ENCODE measurements around the gene TEX2. TPM values are rescaled to one million over a fixed set of nuclear protein-coding genes. Genes with fewer than 3 reads are reported as not detected.

TEX2 gene
- total RNA-seq, 1 donor from 2014 or later, result 41.3 TPM

DNA sequence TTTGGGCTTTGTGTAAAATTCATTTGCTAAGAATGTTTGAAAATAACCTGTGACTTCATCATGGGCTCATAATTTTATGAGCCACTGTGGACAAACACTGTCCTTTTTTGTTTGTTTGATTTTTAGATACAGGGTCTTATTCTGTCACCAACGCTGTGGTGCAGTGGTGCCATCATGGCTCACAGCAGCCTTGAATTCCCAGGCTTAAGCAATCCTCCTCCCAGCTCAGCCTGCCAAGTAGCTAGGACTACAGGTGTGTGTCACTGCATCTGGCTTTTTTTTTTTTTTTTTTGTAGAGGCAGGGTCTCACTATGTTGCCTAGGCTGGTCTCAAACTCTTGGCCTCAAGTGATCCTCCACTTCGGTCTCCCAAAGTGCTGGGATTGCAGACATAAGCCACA lies 8.3 kb downstream of the TEX2 start:
- ATAC-seq, result no peak
- no peak for DNase-seq
- intact Hi-C loops (cut with DNase I), result no loop called here

GRCh38 chr17:64253470-64253869 lies 9.6 kb downstream of the TEX2 start:
- DNase-seq, result no peak
- H3K4me3 ChIP-seq, result no peak overlapping the region
- intact Hi-C loops (cut with DNase I), result no loop called here
- no peaks in the 10 kb centered on the region for H3K9me3 ChIP-seq
- no peak overlapping the region for H3K27ac ChIP-seq
- no peak for ATAC-seq
- H3K4me1 ChIP-seq, result no peaks in the 10 kb centered on the region
- no peaks in the 10 kb centered on the region for H3K36me3 ChIP-seq
- H3K27me3 ChIP-seq (ENCODE audit: low read depth), result no peaks in the 10 kb centered on the region
- TF ChIP-seq, protein P1, sequence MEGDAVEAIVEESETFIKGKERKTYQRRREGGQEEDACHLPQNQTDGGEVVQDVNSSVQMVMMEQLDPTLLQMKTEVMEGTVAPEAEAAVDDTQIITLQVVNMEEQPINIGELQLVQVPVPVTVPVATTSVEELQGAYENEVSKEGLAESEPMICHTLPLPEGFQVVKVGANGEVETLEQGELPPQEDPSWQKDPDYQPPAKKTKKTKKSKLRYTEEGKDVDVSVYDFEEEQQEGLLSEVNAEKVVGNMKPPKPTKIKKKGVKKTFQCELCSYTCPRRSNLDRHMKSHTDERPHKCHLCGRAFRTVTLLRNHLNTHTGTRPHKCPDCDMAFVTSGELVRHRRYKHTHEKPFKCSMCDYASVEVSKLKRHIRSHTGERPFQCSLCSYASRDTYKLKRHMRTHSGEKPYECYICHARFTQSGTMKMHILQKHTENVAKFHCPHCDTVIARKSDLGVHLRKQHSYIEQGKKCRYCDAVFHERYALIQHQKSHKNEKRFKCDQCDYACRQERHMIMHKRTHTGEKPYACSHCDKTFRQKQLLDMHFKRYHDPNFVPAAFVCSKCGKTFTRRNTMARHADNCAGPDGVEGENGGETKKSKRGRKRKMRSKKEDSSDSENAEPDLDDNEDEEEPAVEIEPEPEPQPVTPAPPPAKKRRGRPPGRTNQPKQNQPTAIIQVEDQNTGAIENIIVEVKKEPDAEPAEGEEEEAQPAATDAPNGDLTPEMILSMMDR (IDR thresholded peaks at IDR 0.05), result no peak

More for the DNA sequence above, 8.3 kb downstream of the TEX2 start:
- H3K27me3 ChIP-seq (ENCODE audit: low read depth), result no peaks in the 10 kb centered on the region
- peaks cover under 1% of the 10 kb centered on the region for H3K4me1 ChIP-seq
- TF ChIP-seq, protein P1 (IDR thresholded peaks at IDR 0.05), result no peak
- no peaks in the 10 kb centered on the region for H3K36me3 ChIP-seq
- no peak overlapping the region for H3K4me3 ChIP-seq
- no peaks in the 10 kb centered on the region for H3K9me3 ChIP-seq
- no peak overlapping the region for H3K27ac ChIP-seq

GRCh38 chr17:64252831-64253230 lies 10.2 kb downstream of the TEX2 start:
- no peak overlapping the region for H3K27ac ChIP-seq
- H3K9me3 ChIP-seq, result no peaks in the 10 kb centered on the region
- H3K4me3 ChIP-seq, result no peak overlapping the region
- no peaks in the 10 kb centered on the region for H3K36me3 ChIP-seq
- H3K27me3 ChIP-seq (ENCODE audit: low read depth), result no peaks in the 10 kb centered on the region
- H3K4me1 ChIP-seq, result no peaks in the 10 kb centered on the region
- intact Hi-C loops (cut with DNase I), result no loop called here
- no peak for DNase-seq
- TF ChIP-seq, protein P1 (IDR thresholded peaks at IDR 0.05), result no peak
- no peak for ATAC-seq

DNA sequence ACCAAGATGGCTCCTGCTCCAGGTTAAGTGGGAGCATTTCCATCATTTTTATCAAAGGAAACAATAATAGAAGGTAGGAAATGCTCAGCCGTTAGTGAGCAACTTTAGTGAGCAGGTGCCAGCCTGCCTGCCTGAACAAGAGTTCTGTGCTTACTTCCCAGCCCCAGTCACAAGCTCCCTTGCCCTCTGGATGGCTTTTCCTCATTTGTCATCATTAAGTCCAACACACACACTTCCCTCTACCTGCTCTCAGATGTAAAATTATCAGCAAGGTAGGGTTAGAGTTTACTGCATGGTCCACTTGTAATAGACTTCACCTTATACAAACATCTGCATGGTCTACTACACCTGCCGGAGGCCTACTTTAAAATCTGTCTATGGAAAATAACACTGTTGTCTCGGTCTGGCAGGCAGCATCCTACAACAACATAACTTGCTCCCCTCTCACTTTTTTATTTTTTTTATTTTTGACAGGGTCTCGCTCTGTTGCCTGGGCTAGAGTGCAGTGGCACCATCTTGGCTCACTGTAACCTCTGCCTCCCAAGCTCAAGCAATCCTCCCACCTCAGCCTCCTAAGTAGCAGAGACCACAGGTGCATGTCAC lies 12.7 kb downstream of the TEX2 start:
- Histone ChIP-seq H3K27me3 (ENCODE audit: low read depth) (no peaks in the 10 kb centered on the region), H3K36me3 (no peaks in the 10 kb centered on the region), H3K4me3 (no peak overlapping the region), H3K4me1 (no peaks in the 10 kb centered on the region), H3K9me3 (no peaks in the 10 kb centered on the region), H3K27ac (no peak overlapping the region)
- no peak for ATAC-seq
- TF ChIP-seq, protein P1 (IDR thresholded peaks at IDR 0.05), result no peak
- intact Hi-C loops (cut with DNase I), result no loop called here
- DNase-seq, result no peak

DNA sequence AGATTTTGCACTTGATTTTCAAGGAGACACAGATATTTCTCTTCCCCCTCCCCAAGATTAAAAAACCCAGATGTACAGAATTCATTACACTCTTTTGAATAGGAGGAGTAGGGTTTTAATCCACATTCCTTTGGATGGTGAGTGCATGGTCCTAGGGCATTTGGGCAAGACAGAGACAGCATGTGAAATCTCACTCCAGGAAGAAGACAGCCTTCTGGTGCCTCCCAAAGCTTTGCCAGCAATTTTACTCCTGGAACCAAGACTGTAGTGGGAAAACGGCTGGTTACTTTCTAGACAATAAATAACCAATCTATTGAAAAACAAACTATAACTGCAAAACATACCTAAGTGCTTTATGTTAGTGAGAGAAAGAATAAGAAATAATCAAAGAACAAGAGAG lies 15.2 kb downstream of the TEX2 start:
- intact Hi-C loops (cut with DNase I), result no loop called here
- DNase-seq (no peak), ATAC-seq (no peak)
- no peaks in the 10 kb centered on the region for H3K36me3 ChIP-seq
- H3K27ac ChIP-seq, result no peak overlapping the region
- H3K27me3 ChIP-seq (ENCODE audit: low read depth), result no peaks in the 10 kb centered on the region
- TF ChIP-seq, protein P1 (IDR thresholded peaks at IDR 0.05), result no peak
- no peak overlapping the region for H3K4me3 ChIP-seq
- no peaks in the 10 kb centered on the region for H3K9me3 ChIP-seq
- peaks cover 8% of the 10 kb centered on the region for H3K4me1 ChIP-seq

Data from lower lobe of right lung (tissue), 2 donors.